A549 (cell line): ENCODE data around the gene CPNE4. TPM values are rescaled to one million over a fixed set of nuclear protein-coding genes. Genes with fewer than 3 reads are reported as not detected.

ENCODE experiments used
- ATAC-seq, 2 experiments: fragments of 200-7000 bp in 1 of 2; fragments of >200 bp in 1 of 2; cut with Nextera tagmentation in 1 of 2; cut with Tn5 transposase in 1 of 2; 3 replicates each; pipeline versions ENCODE4 v1.8.0 to v1.9.1; 2018 to 2020; ENCODE audit warnings: mild to moderate bottlenecking in 1 of 2, moderate library complexity in 1 of 2
- CTCF ChIA-PET: fragments of 300-600 bp; sonication (Branson Sonifier 250); formaldehyde crosslinking; extraction: SDS; loops from one replicate; lab custom pipeline; 2021; ENCODE audit warnings: antibody characterized with exemption, inconsistent platforms; lab: Yijun Ruan, JAX
- POLR2A ChIA-PET: fragments of 350-600 bp; formaldehyde crosslinking; extraction: SDS; loops from one replicate; lab custom pipeline; 2021; ENCODE audit warnings: antibody characterized with exemption, inconsistent platforms; lab: Yijun Ruan, JAX
- DNase-seq, 2 experiments: peaks; one replicate each; pipeline versions ENCODE4 v3.0.0 to v3.0.0-alpha.2; 2011 to 2016; ENCODE audit warnings: low read depth in 1 of 2, low spot score in 1 of 2
- FAIRE-seq: peaks from 2 replicates; lab custom pipeline; 2011; peaks lifted over from hg19 to GRCh38; lab: Jason Lieb, UNC
- H3K27ac ChIP-seq, 2 experiments: fragments of >200 bp; sonication (Bioruptor Twin); formaldehyde crosslinking; 3 replicates each; pipeline ENCODE4 v1.5.1; 2016 to 2017
- H3K4me1 ChIP-seq: fragments of >200 bp; sonication (Bioruptor Twin); formaldehyde crosslinking; 3 replicates; pipeline ENCODE4 v1.6.1; 2016
- H3K4me2 ChIP-seq: fragments of >200 bp; sonication (Bioruptor Twin); formaldehyde crosslinking; 3 replicates; pipeline ENCODE4 v1.6.1; 2016
- H3K4me3 ChIP-seq: fragments of >200 bp; sonication (Bioruptor Twin); formaldehyde crosslinking; 3 replicates; pipeline ENCODE4 v1.5.1; 2016
- H3K9me3 ChIP-seq: fragments of >200 bp; sonication (Bioruptor Twin); formaldehyde crosslinking; 3 replicates; pipeline ENCODE4 v1.6.1; 2016
- BCL3 ChIP-seq: fragments of >200 bp; sonication (Bioruptor Twin); formaldehyde crosslinking; IDR thresholded peaks from 3 replicates; pipeline ENCODE4 v1.6.1; 2016
- CEBPB ChIP-seq, 2 experiments: fragments of >200 bp in 1 of 2; sonication (Bioruptor Twin) in 1 of 2; formaldehyde crosslinking in 1 of 2; IDR thresholded peaks; 2 replicates each; pipeline ENCODE4 v1.6.1; 2012 to 2016
- CHD4 ChIP-seq: fragments of 200-600 bp; sonication (generic); IDR thresholded peaks from 2 replicates; pipeline ENCODE4 v1.6.1; 2016; ENCODE audit warnings: antibody characterized with exemption, mild to moderate bottlenecking, borderline replicate concordance
- CTCF ChIP-seq: fragments of >200 bp; sonication (Bioruptor Twin); formaldehyde crosslinking; IDR thresholded peaks from 3 replicates; pipeline ENCODE4 v1.5.1; 2016
- E2F6 ChIP-seq: IDR thresholded peaks from 2 replicates; pipeline ENCODE4 v1.6.1; 2012; ENCODE audit warnings: low read depth, borderline replicate concordance
- EHF ChIP-seq: fragments of 250-450 bp; sonication (Bioruptor Pico); IDR thresholded peaks from 2 replicates; pipeline ENCODE4 v1.5.0; 2020; ENCODE audit warnings: mild to moderate bottlenecking
- EHMT2 ChIP-seq: fragments of 200-600 bp; sonication (generic); IDR thresholded peaks from 2 replicates; pipeline ENCODE4 v1.6.1; 2016; ENCODE audit warnings: antibody characterized with exemption, low read depth, mild to moderate bottlenecking, moderate library complexity
- ESRRA ChIP-seq: fragments of 150-350 bp; IDR thresholded peaks from 2 replicates; pipeline ENCODE4 v1.6.1; 2014; ENCODE audit warnings: mild to moderate bottlenecking, low read length, borderline replicate concordance
- GATA3 ChIP-seq: IDR thresholded peaks from 2 replicates; pipeline ENCODE4 v1.6.1; 2012; ENCODE audit warnings: borderline replicate concordance
- HDAC2 ChIP-seq: fragments of 200-600 bp; sonication (generic); IDR thresholded peaks from 2 replicates; pipeline ENCODE4 v1.6.1; 2016
- HES2 ChIP-seq: fragments of >200 bp; sonication (Bioruptor Twin); formaldehyde crosslinking; IDR thresholded peaks from 2 replicates; pipeline ENCODE4 v1.6.1; 2016
- HEYL ChIP-seq: fragments of 250-450 bp; sonication (Bioruptor Pico); IDR thresholded peaks from 2 replicates; pipeline ENCODE4 v1.8.0; 2021; ENCODE audit warnings: mild to moderate bottlenecking, moderate library complexity
- HMGXB4 ChIP-seq: fragments of 250-450 bp; sonication (Bioruptor Pico); IDR thresholded peaks from 2 replicates; pipeline ENCODE4 v1.5.0; 2021; ENCODE audit warnings: mild to moderate bottlenecking, moderate library complexity, borderline replicate concordance
- JUN ChIP-seq, 2 experiments: fragments of >200 bp; sonication (Bioruptor Twin); formaldehyde crosslinking; IDR thresholded peaks; 2 replicates in 1 of 2; 3 replicates in 1 of 2; pipeline ENCODE4 v1.6.1; 2016 to 2017
- KDM1A ChIP-seq: fragments of 200-600 bp; sonication (generic); IDR thresholded peaks from 2 replicates; pipeline ENCODE4 v1.6.1; 2016; ENCODE audit warnings: low read depth, mild to moderate bottlenecking
- NFE2L2 ChIP-seq: fragments of 150-350 bp; conservative IDR thresholded peaks from 2 replicates; pipeline ENCODE4 v1.6.1; 2014; ENCODE audit warnings: low read length
- PBX3 ChIP-seq: IDR thresholded peaks from 2 replicates; pipeline ENCODE4 v1.6.1; 2012
- PHF8 ChIP-seq: fragments of 200-600 bp; sonication (generic); IDR thresholded peaks from 2 replicates; pipeline ENCODE4 v1.6.1; 2016; ENCODE audit warnings: low read depth, mild to moderate bottlenecking, antibody characterized with exemption, moderate library complexity, borderline replicate concordance
- RAD21 ChIP-seq, 2 experiments: fragments of >200 bp in 1 of 2; sonication (Bioruptor Twin) in 1 of 2; formaldehyde crosslinking in 1 of 2; IDR thresholded peaks in 1 of 2; conservative IDR thresholded peaks in 1 of 2; 2 replicates in 1 of 2; 3 replicates in 1 of 2; pipeline ENCODE4 v1.6.1; 2012 to 2018; ENCODE audit warnings: inconsistent platforms in 1 of 2
- RCOR1 ChIP-seq: fragments of 150-350 bp; IDR thresholded peaks from 2 replicates; pipeline ENCODE4 v1.6.1; 2014; ENCODE audit warnings: antibody characterized with exemption, low read length, low read depth
- RNF2 ChIP-seq: fragments of 200-600 bp; sonication (generic); IDR thresholded peaks from 2 replicates; pipeline ENCODE4 v1.6.1; 2016; ENCODE audit warnings: low read depth, mild to moderate bottlenecking, antibody characterized with exemption, moderate library complexity, borderline replicate concordance
- SMC3 ChIP-seq: fragments of >200 bp; sonication (Bioruptor Twin); formaldehyde crosslinking; IDR thresholded peaks from 3 replicates; pipeline ENCODE4 v1.6.1; 2018; ENCODE audit warnings: inconsistent platforms
- ZC3H11A ChIP-seq: fragments of 450-650 bp; IDR thresholded peaks from 2 replicates; pipeline ENCODE4 v1.6.1; 2014; ENCODE audit warnings: antibody characterized with exemption, mild to moderate bottlenecking
- ZFP36 ChIP-seq: fragments of 450-650 bp; IDR thresholded peaks from 2 replicates; pipeline ENCODE4 v1.6.1; 2014; ENCODE audit warnings: borderline replicate concordance; ENCODE audit not compliant: partially characterized antibody
- ZNF302 ChIP-seq: fragments of 250-450 bp; sonication (Bioruptor Pico); IDR thresholded peaks from 2 replicates; pipeline ENCODE4 v1.9.0; 2021; ENCODE audit warnings: inconsistent platforms, mild to moderate bottlenecking, moderate library complexity
- ZSCAN20 ChIP-seq: fragments of 250-450 bp; sonication (Bioruptor Pico); IDR thresholded peaks from 2 replicates; pipeline ENCODE4 v1.8.0; 2022; ENCODE audit warnings: mild to moderate bottlenecking, moderate library complexity
- WGBS: methylation state at CpG from one replicate; pipeline ENCODE4 v1.1.6; 2017; ENCODE audit errors: missing lambda C conversion rate; 5-methylcytosine and 5-hydroxymethylcytosine counted together
- polyA plus RNA-seq, 4 experiments: library from polyadenylated mRNA; depleted of rRNA in 3 of 4; stranded (reverse); fragments of >200 nt; fragmentation: RNase III in 1 of 4; extraction: RNeasy Plus Mini Kit Qiagen cat#74134 plus additional on column Dnase treatment in 1 of 4; gene quantifications; 2 replicates in 3 of 4; 3 replicates in 1 of 4; pipeline ENCODE4 v1.2.3, GENCODE V29; 2011 to 2017

Gene CPNE4
- polyA plus RNA-seq, 2 of the 4 experiments (the other 2 are of a cell fraction), result 3.6 to 8.7 TPM

- no peak overlapping the region for H3K4me3 ChIP-seq
- FAIRE-seq, result no peak
- ATAC-seq, result no peak
- no peak overlapping the region for H3K4me2 ChIP-seq
- H3K27ac ChIP-seq, result no peak overlapping the region
- CTCF ChIA-PET, result no interaction called here
- 74% methylated on average over 3 of the region's 3 CpGs for WGBS
- DNase-seq, result no peak
- TF ChIP-seq SMC3 (no peak), RAD21 (conservative IDR thresholded peaks at IDR 0.05 in 1 of 2, IDR thresholded peaks at IDR 0.05 in 1 of 2) (no peak), ZNF302 (CRISPR knock-in tag) (no peak), HES2 (no peak), CEBPB (IDR thresholded peaks at IDR 0.05) (no peak), ZSCAN20 (CRISPR knock-in tag) (no peak), E2F6 (no peak), JUN (IDR thresholded peaks at IDR 0.05) (no peak), PHF8 (no peak), RNF2 (no peak), EHMT2 (no peak)
- no peaks in the 10 kb centered on the region for H3K9me3 ChIP-seq
- POLR2A ChIA-PET, result no interaction called here
- H3K4me1 ChIP-seq, result no peaks in the 10 kb centered on the region
Measured at GRCh38 chr3:131616719-131617118, 418.1 kb downstream of the CPNE4 start.

- ATAC-seq, result no peak
- CTCF ChIA-PET, result no interaction called here
- POLR2A ChIA-PET, result no interaction called here
Measured at GRCh38 chr3:131612745-131613144, 422.1 kb downstream of the CPNE4 start.

More at GRCh38 chr3:131612745-131613144, 422.1 kb downstream of the CPNE4 start:
- FAIRE-seq (no peak), DNase-seq (no peak)
- 88% methylated on average over 1 of the region's 1 CpG for WGBS
- H3K9me3 ChIP-seq, result no peaks in the 10 kb centered on the region
- H3K27ac ChIP-seq, result no peak overlapping the region
- no peak overlapping the region for H3K4me3 ChIP-seq
- no peaks in the 10 kb centered on the region for H3K4me1 ChIP-seq
- H3K4me2 ChIP-seq, result no peak overlapping the region
- TF ChIP-seq RCOR1, result no peak
- TF ChIP-seq HDAC2, result no peak
- no peak for TF ChIP-seq KDM1A
- no peak for TF ChIP-seq ESRRA
- TF ChIP-seq BCL3, result no peak
- TF ChIP-seq PBX3, result no peak
- TF ChIP-seq JUN (IDR thresholded peaks at IDR 0.05), result no peak
- TF ChIP-seq GATA3, result no peak
- no peak for TF ChIP-seq HES2
- no peak for TF ChIP-seq ZC3H11A
- TF ChIP-seq EHF, result no peak
- TF ChIP-seq ZFP36, result no peak
- no peak for TF ChIP-seq HEYL (CRISPR knock-in tag)
- no peak for TF ChIP-seq CTCF
- TF ChIP-seq HMGXB4, result no peak
- no peak for TF ChIP-seq CHD4
- TF ChIP-seq NFE2L2, result no peak
- TF ChIP-seq EHMT2, result no peak
- TF ChIP-seq, all 56 proteins: peak for 0
